ENCODE data around the gene CNIH2. TPM values are rescaled to one million over a fixed set of nuclear protein-coding genes. Genes with fewer than 3 reads are reported as not detected.
A peak's percentile ranks its signal among the peaks of the same experiment; 100 is the strongest.
"Not testable (repeated sequence)": the region's sequence is repeated elsewhere in the genome, so short reads cannot be mapped to it uniquely, and the experiment has no call there.

Gene CNIH2
- total RNA-seq, 3 donors from 2014 or later = 1.0 to 1.9 (median 1.3) TPM

GRCh38 chr11:66316849-66317251, 38.9 kb downstream of the CNIH2 start, which contains the start of gene CD248:
Gene CD248 (minus strand): TSS chr11:66317044. CDS start chr11:66317027, 17 bp downstream.
- Histone ChIP-seq H3K9me3 (no peaks in the 10 kb centered on the region), H3K4me1 (ENCODE audit: low read depth) (peaks cover 12% of the 10 kb centered on the region), H3K36me3 (ENCODE audit: low read depth) (no peaks in the 10 kb centered on the region), H3K4me3 (no peak within 1 kb of the TSS)
- ATAC-seq = no peak
- intact Hi-C loops (cut with DNase I, micrococcal nuclease) = loop anchor here in 1 of 2 donors (10.0 kb wide), 1 partner anchor 68 kb away; no protein-coding TSS in a partner anchor
- TF ChIP-seq CTCF (IDR thresholded peaks at IDR 0.05) = no peak
- DNase-seq = peak in 2 of 3 donors; percentile 58 to 81

DNA sequence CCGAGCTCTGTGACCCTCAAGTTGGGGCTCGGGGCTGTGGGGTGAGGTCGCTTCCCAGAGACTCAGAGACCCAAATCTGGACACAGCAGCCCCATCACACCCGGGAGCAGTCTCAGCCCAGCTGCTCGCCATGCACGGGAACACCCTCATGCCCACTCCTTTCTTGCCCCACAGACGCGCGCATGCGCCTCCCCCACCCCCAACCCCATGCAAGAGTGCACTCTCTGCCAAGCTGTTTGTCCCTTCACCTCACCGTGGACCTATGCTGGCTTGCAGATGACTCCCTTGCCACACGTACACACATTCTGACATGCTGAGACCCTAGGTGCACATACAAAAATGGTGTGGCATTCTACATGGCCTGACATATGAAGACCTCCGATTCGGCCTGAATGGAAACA, 39.3 kb downstream of the CNIH2 start:
- Histone ChIP-seq H3K4me3 (no peak overlapping the region), H3K36me3 (ENCODE audit: low read depth) (no peaks in the 10 kb centered on the region), H3K9me3 (no peaks in the 10 kb centered on the region), H3K4me1 (ENCODE audit: low read depth) (peaks cover 12% of the 10 kb centered on the region)
- TF ChIP-seq CTCF (IDR thresholded peaks at IDR 0.05) = no peak
- intact Hi-C loops (cut with DNase I, micrococcal nuclease) = loop anchor here in 1 of 2 donors (10.0 kb wide), 1 partner anchor 67 kb away; no protein-coding TSS in a partner anchor
- DNase-seq (no peak), ATAC-seq (no peak)

GRCh38 chr11:66317723-66318599, 40.0 kb downstream of the CNIH2 start:
- intact Hi-C loops (cut with DNase I, micrococcal nuclease) = loop anchor here in 1 of 2 donors (10.0 kb wide), 1 partner anchor 67 kb away; no protein-coding TSS in a partner anchor
- Histone ChIP-seq H3K4me1 (ENCODE audit: low read depth) (peaks cover 11% of the 10 kb centered on the region), H3K4me3 (no peak overlapping the region), H3K36me3 (ENCODE audit: low read depth) (no peaks in the 10 kb centered on the region), H3K9me3 (no peaks in the 10 kb centered on the region)
- DNase-seq (peak in 2 of 3 donors; percentile 59 to 85), ATAC-seq (peak; percentile 54)
- no peak for TF ChIP-seq CTCF (IDR thresholded peaks at IDR 0.05)

GRCh38 chr11:66318600-66318970, 40.6 kb downstream of the CNIH2 start:
- Histone ChIP-seq H3K4me1 (ENCODE audit: low read depth) (peaks cover 5% of the 10 kb centered on the region), H3K36me3 (ENCODE audit: low read depth) (no peaks in the 10 kb centered on the region), H3K4me3 (no peak overlapping the region), H3K9me3 (no peaks in the 10 kb centered on the region)
- TF ChIP-seq CTCF (IDR thresholded peaks at IDR 0.05) = no peak
- ATAC-seq (no peak), DNase-seq (no peak)
- intact Hi-C loops (cut with DNase I, micrococcal nuclease) = loop anchor here in 1 of 2 donors (10.0 kb wide), 1 partner anchor 66 kb away; no protein-coding TSS in a partner anchor

GRCh38 chr11:66320289-66320688, 42.3 kb downstream of the CNIH2 start:
- H3K36me3 ChIP-seq (ENCODE audit: low read depth); H3K4me3 ChIP-seq; H3K9me3 ChIP-seq; H3K4me1 ChIP-seq (ENCODE audit: low read depth); ATAC-seq; DNase-seq; intact Hi-C loops (cut with DNase I, micrococcal nuclease): not testable (repeated sequence)

GRCh38 chr11:66320748-66321147, 42.8 kb downstream of the CNIH2 start:
- intact Hi-C loops (cut with DNase I, micrococcal nuclease); ATAC-seq; DNase-seq; H3K36me3 ChIP-seq (ENCODE audit: low read depth); H3K9me3 ChIP-seq; H3K4me1 ChIP-seq (ENCODE audit: low read depth); H3K4me3 ChIP-seq: not testable (repeated sequence)

Data from mucosa of descending colon (tissue), 3 donors.